Mesenchymal stem cell (in vitro differentiated cells and primary cell): Measurements from ENCODE around the gene PFDN6.
"Not testable (repeated sequence)": the region's sequence is repeated elsewhere in the genome, so short reads cannot be mapped to it uniquely, and the experiment has no call there.

ENCODE experiments used
- DNase-seq: peaks from one replicate; pipeline ENCODE4 v3.0.0-alpha.2; 2013
- H2AFZ ChIP-seq: one replicate; pipeline ENCODE4 v1.6.1; 2013; ENCODE audit warnings: low read depth, mild to moderate bottlenecking, control low read depth, inconsistent platforms, low read length, moderate library complexity
- H2AK5ac ChIP-seq: 2 replicates; pipeline ENCODE4 v1.6.1; 2013; ENCODE audit warnings: low read length, moderate library complexity, mild to moderate bottlenecking, inconsistent platforms; ENCODE audit not compliant: severe bottlenecking
- H2BK120ac ChIP-seq: one replicate; pipeline ENCODE4 v1.6.1; 2013; ENCODE audit warnings: low read depth, mild to moderate bottlenecking, inconsistent platforms, low read length, moderate library complexity
- H2BK12ac ChIP-seq, 2 experiments: one replicate each; pipeline ENCODE4 v1.6.1; 2013; ENCODE audit warnings: inconsistent platforms in 2 of 2, low read length in 2 of 2, mild to moderate bottlenecking in 2 of 2, moderate library complexity in 2 of 2, control low read depth in 1 of 2
- H2BK15ac ChIP-seq: one replicate; pipeline ENCODE4 v1.6.1; 2013; ENCODE audit warnings: mild to moderate bottlenecking, low read depth, inconsistent platforms; ENCODE audit not compliant: poor library complexity, severe bottlenecking
- H2BK5ac ChIP-seq: 2 replicates; pipeline ENCODE4 v1.6.1; 2013; ENCODE audit warnings: low read depth, mild to moderate bottlenecking, low read length, control low read depth, inconsistent platforms; ENCODE audit not compliant: poor library complexity, severe bottlenecking
- H3K14ac ChIP-seq, 2 experiments: one replicate each; pipeline ENCODE4 v1.6.1; 2013; ENCODE audit warnings: inconsistent platforms in 2 of 2, low read length in 2 of 2, control low read depth in 1 of 2, mild to moderate bottlenecking in 1 of 2, moderate library complexity in 1 of 2
- H3K18ac ChIP-seq, 2 experiments: one replicate each; pipeline ENCODE4 v1.6.1; 2013; ENCODE audit warnings: inconsistent platforms in 2 of 2, low read length in 2 of 2, control low read depth in 1 of 2, low read depth in 1 of 2, mild to moderate bottlenecking in 1 of 2
- H3K23ac ChIP-seq, 2 experiments: one replicate each; pipeline ENCODE4 v1.6.1; 2013; ENCODE audit warnings: inconsistent platforms in 2 of 2, low read length in 2 of 2, mild to moderate bottlenecking in 2 of 2, moderate library complexity in 2 of 2, control low read depth in 1 of 2
- H3K27ac ChIP-seq: 2 replicates; pipeline ENCODE4 v1.5.1; 2013; ENCODE audit warnings: mild to moderate bottlenecking, moderate library complexity, low read length, control low read depth, inconsistent platforms; ENCODE audit not compliant: poor library complexity, severe bottlenecking
- H3K27me3 ChIP-seq, 2 experiments: 2 replicates each; pipeline versions ENCODE4 v1.6.1 to v1.7.0; 2013; ENCODE audit warnings: low read length in 2 of 2, mild to moderate bottlenecking in 2 of 2, moderate library complexity in 2 of 2, control low read depth in 1 of 2, inconsistent platforms in 1 of 2; ENCODE audit not compliant: control insufficient read depth in 1 of 2, insufficient read depth in 1 of 2
- H3K36me3 ChIP-seq, 2 experiments: 2 replicates each; pipeline versions ENCODE4 v1.6.1 to v1.7.0; 2013; ENCODE audit warnings: low read length in 2 of 2, control low read depth in 1 of 2, inconsistent platforms in 1 of 2, low read depth in 1 of 2, mild to moderate bottlenecking in 1 of 2; ENCODE audit not compliant: insufficient read depth in 2 of 2, control insufficient read depth in 1 of 2
- H3K4ac ChIP-seq, 2 experiments: one replicate each; pipeline ENCODE4 v1.6.1; 2013; ENCODE audit warnings: inconsistent platforms in 2 of 2, low read length in 2 of 2, mild to moderate bottlenecking in 2 of 2, moderate library complexity in 2 of 2, control low read depth in 1 of 2, low read depth in 1 of 2
- H3K4me1 ChIP-seq: 2 replicates; pipeline ENCODE4 v1.6.1; 2013; ENCODE audit warnings: low read depth, low read length, control low read depth; ENCODE audit not compliant: control insufficient read depth, insufficient read depth
- H3K4me2 ChIP-seq: 2 replicates; pipeline ENCODE4 v1.6.1; 2013; ENCODE audit warnings: low read length, mild to moderate bottlenecking, inconsistent platforms; ENCODE audit not compliant: poor library complexity, severe bottlenecking
- H3K4me3 ChIP-seq, 2 experiments: 2 replicates each; pipeline versions ENCODE4 v1.5.1 to v1.7.0; 2013; ENCODE audit warnings: low read length in 2 of 2, mild to moderate bottlenecking in 2 of 2, control low read depth in 1 of 2, low read depth in 1 of 2; ENCODE audit not compliant: insufficient read depth in 1 of 2
- H3K79me1 ChIP-seq: replicated peaks from 2 replicates; pipeline ENCODE4 v1.6.1; 2013; ENCODE audit warnings: mild to moderate bottlenecking, control low read depth, low read length, inconsistent platforms; ENCODE audit not compliant: poor library complexity, severe bottlenecking
- H3K9ac ChIP-seq: 2 replicates; pipeline ENCODE4 v1.7.0; 2013; ENCODE audit warnings: mild to moderate bottlenecking, low read length, moderate library complexity
- H3K9me3 ChIP-seq: 2 replicates; pipeline ENCODE4 v1.7.0; 2013; ENCODE audit warnings: mild to moderate bottlenecking, low read length; ENCODE audit not compliant: control insufficient read depth
- H4K8ac ChIP-seq: one replicate; pipeline ENCODE4 v1.6.1; 2013; ENCODE audit warnings: inconsistent platforms, mild to moderate bottlenecking, low read length, moderate library complexity
- H4K91ac ChIP-seq: one replicate; pipeline ENCODE4 v1.6.1; 2013; ENCODE audit warnings: mild to moderate bottlenecking, low read length, inconsistent platforms
- WGBS: methylation state at CpG from one replicate; pipeline ENCODE4 v1.1.7; 2013; ENCODE audit warnings: mixed read lengths; 5-methylcytosine and 5-hydroxymethylcytosine counted together

PFDN6 gene

GRCh38 chr6:33273924-33274902 is 15.2 kb upstream of the PFDN6 start:
- 59% methylated on average over 14 of the region's 14 CpGs for WGBS
- no peak overlapping the region for H2BK15ac ChIP-seq

GRCh38 chr6:33275795-33276580 is 13.4 kb upstream of the PFDN6 start:
- H2BK15ac ChIP-seq, H3K27me3 ChIP-seq, H4K8ac ChIP-seq, H2BK12ac ChIP-seq, H3K4ac ChIP-seq, DNase-seq, H3K18ac ChIP-seq, H4K91ac ChIP-seq, H3K79me1 ChIP-seq, H2BK120ac ChIP-seq, H3K9me3 ChIP-seq, H3K14ac ChIP-seq, H2AK5ac ChIP-seq, H2BK5ac ChIP-seq, H3K23ac ChIP-seq, H2AFZ ChIP-seq: not testable (repeated sequence)
- peak overlapping the region; percentile 99 for H3K9ac ChIP-seq
- H3K4me3 ChIP-seq: peak overlapping the region in 1 of 2 experiments; percentile 79
- peaks cover 57 to 76% of the 10 kb centered on the region in 2 experiments for H3K36me3 ChIP-seq
- peaks cover 40% of the 10 kb centered on the region for H3K4me1 ChIP-seq
- 73% methylated on average over 11 of the region's 16 CpGs for WGBS
- peak overlapping the region; percentile 61 for H3K27ac ChIP-seq
- peak overlapping the region; percentile 62 for H3K4me2 ChIP-seq

More at GRCh38 chr6:33273924-33274902, 15.2 kb upstream of the PFDN6 start:
- Histone ChIP-seq H2BK12ac (peak overlapping the region in 1 of 2 experiments; percentile 42), H3K23ac (no peak overlapping the region), H3K4me2 (peak overlapping the region; percentile 74), H3K27me3 (no peaks in the 10 kb centered on the region), H2AFZ (no peak overlapping the region), H3K79me1 (peaks cover 17% of the 10 kb centered on the region), H3K14ac (peak overlapping the region in 1 of 2 experiments; percentile 36), H2BK5ac (no peak overlapping the region), H4K91ac (peak overlapping the region; percentile 55), H3K36me3 (peaks cover 41 to 67% of the 10 kb centered on the region in 2 experiments), H3K9ac (peak overlapping the region; percentile 99), H3K4me3 (peak overlapping the region in 1 of 2 experiments; percentile 91), H3K9me3 (no peaks in the 10 kb centered on the region), H4K8ac (peak overlapping the region; percentile 20), H3K4ac (no peak overlapping the region), H3K4me1 (peaks cover 29% of the 10 kb centered on the region), H3K27ac (no peak overlapping the region), H3K18ac (no peak overlapping the region), H2BK120ac (no peak overlapping the region), H2AK5ac (no peak overlapping the region)
- no peak for DNase-seq

- peak overlapping the region; percentile 99 for H3K9ac ChIP-seq
- H3K23ac ChIP-seq: no peak overlapping the region
- peak overlapping the region; percentile 61 for H3K27ac ChIP-seq
- H2BK5ac ChIP-seq: no peak overlapping the region
- H3K27me3 ChIP-seq: no peaks in the 10 kb centered on the region
- H3K4me2 ChIP-seq: peak overlapping the region; percentile 62
- peaks cover 4% of the 10 kb centered on the region for H3K79me1 ChIP-seq
- no peak overlapping the region for H2BK15ac ChIP-seq
- H4K91ac ChIP-seq: no peak overlapping the region
- peak overlapping the region; percentile 43 for H2BK120ac ChIP-seq
- H3K4me3 ChIP-seq: peak overlapping the region in 1 of 2 experiments; percentile 79
- no peak overlapping the region for H2BK12ac ChIP-seq
- no peaks in the 10 kb centered on the region for H3K9me3 ChIP-seq
- H2AFZ ChIP-seq: no peak overlapping the region
- no peak overlapping the region for H4K8ac ChIP-seq
- peaks cover 40% of the 10 kb centered on the region for H3K4me1 ChIP-seq
- no peak overlapping the region for H3K14ac ChIP-seq
- peak; percentile 26 for DNase-seq
- peaks cover 61 to 81% of the 10 kb centered on the region in 2 experiments for H3K36me3 ChIP-seq
- no peak overlapping the region for H2AK5ac ChIP-seq
- no peak overlapping the region for H3K18ac ChIP-seq
- H3K4ac ChIP-seq: no peak overlapping the region
Observed at GRCh38 chr6:33276581-33276863, 12.9 kb upstream of the PFDN6 start.
